Stimulated activated CD8-positive, alpha-beta memory T cell treated with anti-CD3 and anti-CD28 coated beads, Interleukin-7, amount 100 ng/mL, for 1 hour (primary cell): ENCODE data around the gene FARP1.
"Not testable (repeated sequence)": the region's sequence is repeated elsewhere in the genome, so short reads cannot be mapped to it uniquely, and the experiment has no call there.

Experiments used
- DNase-seq, 2 donors: peaks; one replicate each; pipeline ENCODE4 v3.0.0-alpha.2; 2020; ENCODE audit warnings: low read depth in 2 of 2

The FARP1 gene

DNA sequence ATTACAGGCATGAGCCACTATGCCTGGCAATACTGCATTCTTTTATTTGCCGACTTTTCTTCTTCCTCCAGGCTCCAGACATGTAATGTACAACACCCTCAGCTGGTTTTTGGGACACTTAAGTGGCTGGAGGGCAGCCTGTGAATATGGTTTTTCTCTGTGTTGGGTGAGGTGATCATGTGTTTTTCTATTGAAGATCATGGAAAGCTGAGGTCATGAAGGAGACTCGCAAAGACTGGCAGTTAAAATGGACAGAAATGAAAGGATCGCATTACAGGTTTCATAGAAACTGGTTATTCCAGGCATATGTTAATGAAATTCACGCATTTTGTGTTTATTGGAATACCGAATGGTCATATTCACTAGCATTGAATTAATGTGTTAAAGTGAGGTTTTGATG lies 119.4 kb downstream of the FARP1 start:
- DNase-seq = no peak

DNA sequence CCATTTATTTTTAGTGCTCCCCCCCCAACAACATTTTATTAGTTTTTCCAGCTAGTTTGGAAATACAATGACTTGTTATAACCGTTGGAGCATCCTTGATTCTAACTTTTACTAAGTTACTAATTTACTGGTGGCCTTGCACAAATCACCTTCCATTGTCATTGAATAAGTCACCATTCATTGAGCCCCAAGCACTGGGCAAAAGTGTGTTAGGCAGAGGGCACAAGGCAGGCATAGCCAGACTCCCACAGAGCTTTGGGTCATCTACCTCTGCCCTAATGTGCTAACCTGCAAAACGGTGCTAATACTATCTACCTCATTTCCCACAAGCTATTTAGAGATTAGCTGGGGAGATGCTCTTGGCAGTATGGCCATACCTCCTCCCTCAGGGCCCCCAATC lies 120.9 kb downstream of the FARP1 start:
- no peak for DNase-seq

DNA sequence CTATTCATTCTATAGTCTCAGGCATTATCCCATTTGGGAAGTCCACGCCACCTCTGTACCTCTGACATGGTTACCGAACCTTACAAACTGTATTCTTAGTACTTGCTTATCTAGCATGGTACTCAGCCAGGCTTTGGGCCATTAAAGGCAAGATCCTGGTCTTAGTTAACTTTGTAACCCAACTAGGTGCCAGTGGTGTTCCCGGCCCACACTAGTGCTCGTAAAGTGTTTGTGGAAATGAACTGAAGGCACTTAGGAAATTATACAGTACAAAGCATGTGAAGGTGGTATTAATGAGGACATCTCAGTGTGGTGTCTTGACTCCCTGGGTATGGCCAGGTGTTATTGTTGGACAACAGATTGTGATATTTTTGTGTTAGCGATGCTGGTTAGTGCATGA lies 122.0 kb downstream of the FARP1 start:
- no peak for DNase-seq

DNA sequence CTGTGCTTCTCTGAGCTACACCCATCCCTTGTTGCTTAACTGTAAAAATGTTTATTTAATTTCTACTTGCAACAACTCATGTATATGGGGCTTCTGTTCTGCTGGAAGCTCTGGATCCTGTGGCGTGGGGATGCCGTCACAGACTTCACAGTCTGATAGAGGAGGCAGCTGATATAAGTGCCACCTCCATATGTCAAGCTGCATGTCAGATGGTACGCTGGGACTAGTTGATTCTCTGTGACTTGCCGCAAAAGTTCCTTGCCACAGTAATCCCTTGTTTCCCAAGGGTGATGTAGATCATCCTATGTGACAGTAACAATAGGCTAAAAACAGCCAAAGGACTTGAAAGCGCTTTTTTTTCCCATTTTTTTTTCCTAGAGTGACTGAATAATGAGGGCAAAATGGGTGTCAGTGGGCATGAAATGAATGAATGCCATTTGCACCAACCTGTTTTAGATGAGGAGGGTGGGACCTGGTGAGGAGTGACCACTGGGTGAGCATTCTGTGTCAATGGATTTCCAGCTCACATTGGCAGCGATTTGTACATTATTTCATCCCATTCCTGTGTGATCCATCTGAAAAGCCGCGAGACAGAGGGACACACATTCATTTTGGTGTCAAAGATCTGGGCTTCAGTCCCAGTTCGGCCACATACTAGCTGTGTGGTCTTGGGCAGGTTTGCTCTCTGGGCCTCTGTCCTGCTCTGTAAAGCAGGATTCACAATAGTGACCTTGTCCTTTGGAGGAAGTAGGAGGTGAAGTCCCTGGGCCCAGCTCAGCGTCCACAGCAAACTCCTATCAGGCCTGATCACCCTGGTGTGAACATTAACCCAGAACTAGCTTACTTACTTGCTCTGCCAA lies 123.0 kb downstream of the FARP1 start:
- DNase-seq = no peak

DNA sequence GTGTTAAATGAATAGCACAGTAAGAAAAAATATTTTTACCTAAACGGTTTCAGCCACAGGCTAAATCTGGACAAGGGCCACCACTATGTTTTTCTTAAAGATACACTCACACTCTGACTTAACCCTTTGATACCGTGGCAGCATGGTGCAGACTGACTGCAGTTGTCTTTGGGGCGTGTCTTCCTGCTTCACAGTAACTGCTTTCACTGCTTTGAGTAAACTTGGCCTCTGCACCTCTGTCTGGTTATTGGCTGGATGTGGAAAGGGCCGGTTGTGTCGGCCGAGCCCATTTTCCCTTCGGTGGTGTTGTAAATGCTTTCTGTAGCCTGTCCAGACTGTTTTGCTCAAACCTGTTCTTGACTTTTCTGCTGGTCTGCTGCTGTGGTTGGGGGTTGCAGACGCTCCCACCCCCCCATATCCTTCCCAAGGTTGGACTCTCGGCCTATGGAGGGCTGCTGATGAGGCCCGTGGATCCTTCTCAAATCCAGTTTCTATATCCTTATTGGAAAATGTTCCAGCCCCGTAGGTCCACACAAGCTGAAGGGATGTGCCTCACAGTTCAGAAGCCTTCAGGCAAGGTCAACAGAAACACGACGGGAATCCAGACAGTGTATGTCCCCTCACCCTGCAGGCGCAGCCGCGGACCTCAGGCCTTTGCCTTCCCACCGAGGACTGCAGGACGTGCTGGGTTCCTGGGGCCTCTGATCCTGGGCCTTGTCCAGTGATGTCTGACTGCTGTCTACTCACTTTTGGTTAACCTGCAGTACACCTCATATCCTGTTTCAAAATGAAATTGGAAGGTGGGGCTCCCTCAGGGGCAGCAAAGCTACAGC lies 124.4 kb downstream of the FARP1 start:
- DNase-seq = no peak

DNA sequence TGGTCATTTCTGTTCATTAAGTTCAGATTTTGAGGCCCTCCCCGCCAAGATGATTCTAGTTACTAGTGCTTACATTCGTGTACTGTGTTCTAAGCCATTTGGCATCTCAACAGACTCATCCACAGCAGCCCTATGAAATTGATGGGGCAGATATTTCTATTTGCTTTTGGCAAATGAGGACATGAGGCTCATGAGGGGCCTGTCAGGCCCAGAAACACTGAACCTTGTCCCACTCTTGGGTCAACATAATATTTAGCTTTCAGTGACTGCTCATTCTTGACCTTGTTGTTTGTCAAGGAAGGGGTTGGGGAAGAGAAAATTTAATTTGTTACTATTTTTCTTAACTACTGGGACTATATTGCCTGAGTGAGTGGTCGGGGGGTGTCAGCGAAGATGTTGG lies 126.5 kb downstream of the FARP1 start:
- no peak for DNase-seq

DNA sequence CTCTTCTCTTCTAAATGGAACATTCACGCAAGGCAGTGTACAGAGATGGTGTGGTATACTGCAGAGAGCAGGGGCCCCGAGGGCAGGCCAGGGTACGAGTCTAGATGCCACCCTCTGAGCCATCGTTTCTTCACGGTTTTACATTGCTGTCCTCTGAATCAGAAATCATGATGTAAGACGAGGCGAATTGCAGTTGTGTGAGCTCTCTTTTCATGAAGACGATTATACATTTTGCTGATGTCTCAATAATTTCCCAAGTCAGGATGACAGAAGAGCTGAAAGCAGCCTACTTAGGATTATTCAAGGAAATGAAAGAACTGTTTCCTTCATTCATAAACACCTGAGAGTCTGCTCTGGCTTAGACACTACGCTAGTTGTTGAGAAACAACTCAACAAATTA lies 127.9 kb downstream of the FARP1 start:
- no peak for DNase-seq

DNA sequence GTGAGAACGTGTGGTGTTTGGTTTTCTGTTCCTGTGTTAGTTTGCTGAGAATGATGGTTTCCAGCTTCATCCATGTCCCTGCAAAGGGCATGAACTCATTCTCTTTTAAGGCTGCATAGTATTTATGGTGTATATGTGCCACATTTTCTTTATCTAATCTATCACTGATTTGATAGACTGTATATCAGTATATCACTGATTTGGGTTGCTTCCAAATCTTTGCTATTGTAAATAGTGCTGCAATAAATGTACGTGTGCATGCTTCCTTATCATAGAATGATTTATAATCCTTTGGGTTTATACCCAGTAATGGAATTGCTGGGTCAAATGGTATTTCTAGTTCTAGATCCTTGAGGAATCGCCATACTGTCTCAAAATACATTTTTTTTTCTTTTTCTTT lies 128.8 kb downstream of the FARP1 start:
- not testable (repeated sequence) for DNase-seq

DNA sequence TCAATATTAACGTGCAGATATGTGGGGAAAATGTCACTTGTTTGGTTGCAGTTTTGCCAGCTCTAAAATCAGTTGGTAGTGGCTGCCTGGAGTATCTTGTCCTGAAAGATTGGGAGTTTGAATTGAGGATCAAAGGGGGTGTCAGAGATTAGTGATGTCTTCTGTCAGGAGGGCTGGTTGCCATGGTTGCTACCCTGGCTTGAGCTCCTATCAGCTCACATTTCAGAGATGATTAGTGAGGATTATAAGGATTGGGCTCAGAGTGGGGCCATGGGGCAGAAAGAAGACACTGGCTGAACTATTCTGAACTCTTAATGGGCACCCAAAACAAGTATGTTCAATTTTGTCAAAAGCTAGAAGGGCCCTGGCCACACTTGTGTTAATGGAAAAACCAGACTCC lies 129.7 kb downstream of the FARP1 start:
- no peak for DNase-seq

DNA sequence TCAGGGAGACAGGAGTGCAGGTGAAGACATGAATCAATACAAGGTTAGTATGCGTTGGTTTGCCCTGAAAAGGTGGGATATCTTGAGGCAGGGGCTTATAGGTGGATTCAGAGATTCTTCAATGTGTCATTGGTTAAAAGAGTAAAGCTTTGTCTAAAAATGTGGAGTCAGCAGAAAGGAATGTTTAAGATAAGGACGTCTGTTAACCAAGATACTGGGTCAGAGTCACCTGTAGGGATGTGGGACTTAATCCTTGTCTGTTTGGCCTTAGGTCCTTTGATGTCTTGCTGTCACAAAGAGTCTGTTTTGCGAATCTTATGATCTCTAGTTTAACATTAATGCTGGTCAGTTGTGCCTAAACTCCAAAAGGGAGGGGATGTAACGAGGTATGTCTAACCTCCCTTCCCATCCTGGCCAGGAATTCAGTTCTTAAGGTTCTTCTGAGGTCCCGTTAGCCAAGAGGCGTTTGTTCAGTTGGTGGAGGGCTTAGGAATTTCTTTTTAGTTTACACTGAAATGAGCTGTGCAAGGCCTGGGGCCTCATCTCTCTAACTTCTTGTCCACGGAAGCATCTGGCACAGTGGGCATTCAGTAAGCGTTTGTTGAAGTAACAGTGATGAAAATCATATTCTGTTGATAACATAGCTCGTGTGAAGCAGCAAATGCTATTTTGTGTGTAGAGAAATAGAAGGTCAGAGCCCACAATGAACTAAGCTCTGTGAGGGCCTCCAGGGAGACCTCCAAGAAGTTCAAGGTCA lies 130.4 kb downstream of the FARP1 start:
- no peak for DNase-seq

DNA sequence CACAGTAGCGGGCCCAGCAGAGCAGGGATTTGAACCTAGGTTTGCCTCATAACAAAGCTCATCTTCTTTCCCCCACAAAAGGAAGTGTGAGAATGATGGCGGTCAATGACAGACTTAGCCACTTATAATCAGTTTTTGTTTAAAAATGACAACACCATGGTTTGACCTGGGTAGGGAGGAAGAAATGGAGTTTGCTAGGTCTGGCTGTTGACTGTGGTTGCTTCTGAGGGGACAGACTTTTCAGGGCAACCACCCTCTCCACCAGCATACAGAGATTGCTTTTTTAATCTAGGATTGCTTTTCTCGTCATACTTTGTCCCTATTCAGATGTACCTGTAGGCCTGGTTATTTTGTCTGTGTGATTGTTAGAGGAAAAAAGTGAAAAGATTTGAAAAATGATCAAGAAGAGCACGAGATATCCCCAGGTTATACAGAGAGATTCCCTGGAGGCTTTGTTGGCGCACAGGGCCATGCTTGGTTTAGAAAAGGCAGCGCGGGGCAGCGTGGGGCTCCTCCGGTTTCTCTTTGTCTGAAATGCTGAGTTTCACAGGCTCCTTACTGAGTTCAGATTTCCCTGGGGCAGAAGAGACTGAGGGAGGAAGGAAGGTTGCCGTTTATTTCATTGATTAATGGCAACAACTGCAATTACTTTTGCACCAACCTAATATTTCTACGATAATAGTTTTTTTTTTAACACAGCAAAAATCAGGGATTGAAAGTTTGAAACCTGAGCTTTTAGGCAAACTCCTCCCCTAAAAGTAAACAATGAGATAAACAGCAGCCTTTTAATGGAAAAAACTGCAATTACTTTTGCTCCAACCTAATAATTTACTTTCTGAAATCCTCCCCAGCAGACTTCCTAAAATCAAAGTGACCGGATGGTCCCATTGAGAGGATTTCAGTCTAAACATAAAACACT lies 131.2 kb downstream of the FARP1 start:
- DNase-seq = no peak

DNA sequence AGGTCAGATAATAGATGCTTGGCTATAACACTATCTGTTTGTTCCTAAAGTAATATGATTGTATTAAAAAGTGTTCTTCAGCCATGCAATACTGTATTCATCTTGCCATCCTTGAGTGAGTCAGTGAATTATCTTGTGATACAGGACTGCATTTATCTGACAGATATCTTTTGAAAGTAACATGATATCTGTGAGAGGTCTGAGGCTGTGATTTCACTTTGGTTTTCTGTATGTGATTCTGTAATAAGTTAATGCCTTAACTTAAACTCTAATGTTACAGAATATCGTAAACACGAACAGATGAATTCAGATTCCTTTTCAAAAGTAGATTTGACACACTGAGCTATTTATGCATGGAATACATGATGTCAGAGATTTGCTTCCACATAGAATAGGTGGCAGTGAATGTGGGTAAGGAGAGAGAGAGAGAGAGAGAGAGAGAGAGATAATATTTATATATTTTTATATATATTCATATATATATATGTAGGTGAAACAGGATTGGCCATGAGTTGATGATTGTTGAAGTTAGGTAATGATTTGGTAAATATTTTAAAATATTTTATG lies 132.1 kb downstream of the FARP1 start:
- no peak for DNase-seq

DNA sequence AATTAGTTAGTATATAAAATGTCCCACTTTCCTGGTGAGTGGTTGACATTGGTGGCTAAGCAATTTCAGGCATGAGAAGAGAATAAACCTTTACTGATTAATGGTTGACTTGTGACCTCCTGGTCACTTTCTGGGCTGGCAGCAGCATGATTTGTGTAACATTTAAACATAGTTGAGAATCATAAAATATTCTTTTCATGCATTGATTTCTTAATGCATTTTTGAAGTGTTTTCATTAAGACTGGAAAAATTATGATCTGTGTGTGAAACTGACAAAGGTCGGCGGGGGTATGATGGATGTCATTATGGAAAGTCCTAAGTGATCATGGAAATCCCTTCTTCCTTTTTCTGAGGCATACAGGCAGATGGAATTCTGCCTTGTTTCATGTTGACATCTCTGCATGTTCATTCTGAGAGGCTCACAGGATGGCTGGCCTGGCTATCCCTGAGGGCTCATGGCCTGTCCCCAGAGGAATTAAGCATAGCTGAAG lies 132.8 kb downstream of the FARP1 start:
- DNase-seq = no peak

DNA sequence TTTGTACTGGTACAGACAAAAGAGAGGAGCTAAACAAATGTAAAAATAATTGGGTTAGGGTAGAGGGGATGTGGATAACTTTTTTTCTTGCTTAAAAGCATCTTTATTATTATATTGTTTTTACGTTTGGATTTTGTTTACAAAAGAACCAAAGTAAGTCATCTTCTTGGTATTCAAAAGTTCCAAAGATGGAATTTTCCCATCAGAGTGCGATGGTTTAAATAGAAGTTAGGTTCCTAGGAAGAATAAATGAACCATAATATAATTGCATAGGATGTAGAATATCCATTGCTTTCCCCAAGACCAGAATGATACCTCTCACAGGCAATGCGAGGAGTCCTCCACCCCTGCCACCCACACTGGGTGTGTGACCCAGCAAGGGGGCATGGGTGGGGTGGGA lies 133.6 kb downstream of the FARP1 start:
- no peak for DNase-seq

DNA sequence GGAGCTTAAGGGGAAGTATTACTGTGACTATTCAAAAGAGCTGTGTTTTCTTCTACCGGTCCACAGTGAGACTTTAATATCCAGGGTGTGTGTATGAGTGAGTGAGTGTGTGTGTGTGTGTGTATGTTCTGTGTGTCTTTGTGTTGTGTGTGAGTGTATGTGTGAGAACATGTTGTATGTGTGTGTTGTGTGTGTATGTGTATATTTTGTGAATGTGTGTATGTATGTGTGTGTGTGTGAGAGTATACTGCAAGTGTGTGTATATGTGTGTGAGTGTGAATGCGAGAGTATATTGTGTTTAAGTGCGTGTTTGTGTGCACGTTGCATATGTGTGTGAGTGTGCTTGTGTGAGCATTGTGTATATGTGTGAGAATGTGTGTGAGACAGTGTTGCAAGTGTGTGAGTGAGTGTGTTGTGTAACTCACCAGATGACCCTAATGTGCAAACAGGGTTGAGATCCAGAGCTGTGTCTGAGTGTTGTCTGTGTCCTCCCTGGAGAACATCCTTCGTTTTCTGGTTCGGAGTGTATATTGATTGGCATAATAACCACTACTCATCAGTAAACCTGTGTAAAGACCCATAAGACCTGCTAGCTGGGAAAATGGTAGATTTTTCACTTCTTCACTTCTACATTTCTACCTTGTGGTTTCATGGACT lies 135.3 kb downstream of the FARP1 start:
- DNase-seq = no peak

DNA sequence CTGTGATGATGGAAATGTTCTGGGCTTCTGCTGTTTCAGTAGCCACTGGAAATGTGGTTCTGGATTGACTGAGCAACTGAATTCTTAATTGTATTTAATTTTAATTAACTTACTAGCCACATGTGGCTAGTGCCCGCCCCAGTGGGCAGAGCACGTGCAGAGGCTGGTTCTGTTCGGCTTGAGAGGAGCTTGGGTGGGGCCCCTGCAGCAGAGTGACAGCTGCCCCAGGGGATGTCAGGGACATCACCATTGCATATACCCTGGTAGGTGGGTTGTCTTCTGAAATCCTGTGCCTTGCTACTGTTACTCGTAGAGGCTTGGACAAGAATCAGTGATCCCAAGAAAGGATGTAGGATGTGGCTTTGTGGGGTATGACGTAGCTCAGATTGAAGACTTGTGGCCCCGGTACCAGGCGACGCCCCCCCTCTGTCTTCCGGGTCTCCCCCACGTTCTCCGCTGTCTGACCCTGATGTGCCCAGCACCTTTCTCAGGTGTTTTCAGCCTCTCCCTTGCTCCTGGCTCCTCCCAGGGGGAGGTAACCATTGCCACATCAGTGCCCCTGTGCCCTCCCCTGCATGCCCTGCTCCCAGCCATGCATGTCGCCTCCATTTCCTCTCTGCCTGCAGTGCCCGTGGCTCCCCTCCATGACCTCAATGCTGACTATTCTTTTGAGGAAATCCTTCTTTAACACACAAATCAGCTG lies 136.7 kb downstream of the FARP1 start:
- DNase-seq = no peak

DNA sequence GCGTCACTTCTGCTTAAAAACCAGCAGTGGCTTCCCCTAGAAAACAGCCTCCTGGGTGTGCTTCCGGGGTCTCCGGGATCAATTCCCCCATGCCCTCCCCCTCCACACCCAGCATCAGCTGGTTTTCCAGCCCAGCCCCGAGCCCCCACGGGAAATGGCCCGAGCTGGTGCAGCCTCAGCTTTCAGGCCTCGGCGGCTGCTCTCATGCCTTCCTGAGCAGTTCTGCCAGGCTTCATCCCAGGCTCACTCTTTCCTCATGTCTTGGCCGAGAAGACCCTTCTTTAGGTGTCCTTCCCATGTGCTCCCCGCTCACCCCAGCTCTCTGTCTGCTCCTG lies 137.2 kb downstream of the FARP1 start:
- DNase-seq = no peak

DNA sequence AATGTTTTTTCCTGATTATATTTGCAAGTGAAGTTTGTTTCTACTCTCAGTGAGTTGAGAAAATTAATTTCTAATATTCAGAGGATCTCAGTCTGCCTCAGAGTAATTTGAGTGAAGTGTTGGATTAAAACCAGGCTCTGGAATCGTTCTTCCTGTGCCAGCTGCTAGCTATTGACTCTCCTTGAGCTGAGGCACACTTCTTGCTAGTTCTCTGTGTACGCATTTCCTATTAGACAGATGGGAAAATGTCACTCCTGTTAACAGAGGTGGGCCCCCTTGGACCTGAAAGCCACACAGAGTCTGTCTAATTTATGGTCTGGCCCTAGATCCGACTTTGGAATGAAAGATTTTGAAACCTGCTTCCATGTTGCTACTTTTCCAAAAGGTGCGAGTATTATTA lies 141.8 kb downstream of the FARP1 start:
- DNase-seq = no peak

DNA sequence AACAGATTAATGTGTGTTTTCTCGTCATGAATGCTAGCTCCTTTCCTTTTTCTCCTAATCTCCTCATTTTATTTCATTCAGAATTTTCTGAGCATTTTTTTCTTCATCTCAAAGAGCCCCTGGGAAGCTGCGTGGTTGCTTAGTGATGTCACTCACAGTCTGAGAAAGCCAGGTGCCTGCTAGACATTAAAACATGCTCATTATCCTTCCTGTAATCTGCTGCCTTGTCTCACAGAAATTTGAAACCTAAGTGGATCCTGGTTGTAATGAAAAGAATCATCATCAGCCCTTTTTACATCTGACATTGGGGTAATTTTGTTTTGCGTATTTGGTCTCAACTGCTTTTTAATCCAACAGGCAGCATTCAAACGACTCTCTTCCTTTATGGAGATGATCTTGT lies 142.4 kb downstream of the FARP1 start:
- DNase-seq = no peak
